B cell (primary cell): ENCODE results near the gene CXXC5.

ENCODE experiments used
- CTCF ChIP-seq: fragments of 200-600 bp; IDR thresholded peaks from one replicate; pipeline ENCODE4 v1.8.0; 2022; ENCODE audit warnings: antibody characterized with exemption, mild to moderate bottlenecking
- EZH2 ChIP-seq: IDR thresholded peaks from 2 replicates; pipeline ENCODE4 v1.6.1; 2012; ENCODE audit warnings: borderline replicate concordance, low read depth, mild to moderate bottlenecking, moderate library complexity, low read length; ENCODE audit not compliant: insufficient read depth, poor library complexity, severe bottlenecking

- TF ChIP-seq CTCF = no peak
- TF ChIP-seq EZH2 = no peak
Observed at GRCh38 chr5:139660923-139661814, 13.0 kb downstream of the CXXC5 start.
